ENCODE data around the gene PTPRN2. TPM values are rescaled to one million over a fixed set of nuclear protein-coding genes. Genes with fewer than 3 reads are reported as not detected.

PTPRN2 gene
- total and polyA plus RNA-seq, 9 of the 15 experiments (the other 6 are each of a cell fraction or from before 2014, with no cell fraction given), result not detected

- no peak for TF ChIP-seq TARDBP (IDR thresholded peaks at IDR 0.05)
- peak; percentile 59; the same call in 1 of the 2 replicates for TF ChIP-seq CXXC5 (CRISPR knock-in tag; IDR thresholded peaks at IDR 0.05)
- no peak for TF ChIP-seq NR2C2 (CRISPR knock-in tag; IDR thresholded peaks at IDR 0.05)
- no peak for TF ChIP-seq NR2C2 (tag; IDR thresholded peaks at IDR 0.05)
- no peak for TF ChIP-seq ZNF384 (IDR thresholded peaks at IDR 0.05; ENCODE audit: low read depth, low read length)
- peak; percentile 85 for TF ChIP-seq SPI1 (IDR thresholded peaks at IDR 0.05; ENCODE audit: borderline replicate concordance, low read depth, low read length)
- TF ChIP-seq EWSR1 (IDR thresholded peaks at IDR 0.05; ENCODE audit: borderline replicate concordance, low read depth, partially characterized antibody), result no peak
- TF ChIP-seq POLR3G (IDR thresholded peaks at IDR 0.05; ENCODE audit: extremely low read depth, insufficient read length, insufficient replicate concordance), result no peak
- TF ChIP-seq ZFP30 (CRISPR knock-in tag; IDR thresholded peaks at IDR 0.05; ENCODE audit: borderline replicate concordance), result no peak
- TF ChIP-seq GTF2A2 (tag; IDR thresholded peaks at IDR 0.05), result no peak
- peak; percentile 55; the same call in 1 of the 2 replicates for TF ChIP-seq EP300 (IDR thresholded peaks at IDR 0.05; ENCODE audit: low read length)
- TF ChIP-seq FOXP1 (CRISPR knock-in tag; IDR thresholded peaks at IDR 0.05), result 0 out of 2 replicates have a peak, but pooled peaks have one; percentile 31
- no peak for TF ChIP-seq USF2 (CRISPR knock-in tag; IDR thresholded peaks at IDR 0.05)
- no peak for TF ChIP-seq ZNF232 (CRISPR knock-in tag; IDR thresholded peaks at IDR 0.05)
- no peak for TF ChIP-seq POLR2B (IDR thresholded peaks at IDR 0.05; ENCODE audit: low read depth, partially characterized antibody)
- TF ChIP-seq RHOXF2B (CRISPR knock-in tag; conservative IDR thresholded peaks at IDR 0.05), result no peak
- TF ChIP-seq MEIS2 (IDR thresholded peaks at IDR 0.05; ENCODE audit: partially characterized antibody), result peak; percentile 90
- TF ChIP-seq ZFP91 (CRISPR knock-in tag; IDR thresholded peaks at IDR 0.05), result no peak
- TF ChIP-seq PHF21A (IDR thresholded peaks at IDR 0.05; ENCODE audit: borderline replicate concordance, low read depth), result peak; percentile 58; the same call in 1 of the 2 replicates
- peak; percentile 11; the same call in 1 of the 2 replicates for TF ChIP-seq MYBL2 (IDR thresholded peaks at IDR 0.05; ENCODE audit: low read depth)
- TF ChIP-seq MYBL2 (CRISPR knock-in tag; IDR thresholded peaks at IDR 0.05; ENCODE audit: borderline replicate concordance), result no peak
- peak; percentile 90 for TF ChIP-seq SMARCE1 (IDR thresholded peaks at IDR 0.05)
- no peak for TF ChIP-seq CHCHD3 (CRISPR knock-in tag; IDR thresholded peaks at IDR 0.05)
- TF ChIP-seq ADNP (tag; IDR thresholded peaks at IDR 0.05), result peak; percentile 92
- no peak for TF ChIP-seq DLX4 (CRISPR knock-in tag; IDR thresholded peaks at IDR 0.05)
- TF ChIP-seq FOXJ2 (tag; IDR thresholded peaks at IDR 0.05), result peak; percentile 56; the same call in 1 of the 2 replicates
- TF ChIP-seq ARNT (IDR thresholded peaks at IDR 0.05), result peak in 1 of 2 experiments; percentile 66; a peak in 1 of 4 replicates
- TF ChIP-seq KLF10 (CRISPR knock-in tag; IDR thresholded peaks at IDR 0.05), result no peak
- TF ChIP-seq JUND (IDR thresholded peaks at IDR 0.05; ENCODE audit: borderline replicate concordance, low read depth, low read length), result peak; percentile 87
- peak; percentile 94; the same call in 2 of the 3 replicates for TF ChIP-seq JUND (tag; IDR thresholded peaks at IDR 0.05; ENCODE audit: borderline replicate concordance, low read depth, low read length)
Measured at GRCh38 chr7:157490465-157490912, 1097.1 kb downstream of the PTPRN2 start (continued).
